GM12878 (cell line): Measurements from ENCODE around the gene VCY1B. TPM values are rescaled to one million over a fixed set of nuclear protein-coding genes. Genes with fewer than 3 reads are reported as not detected.
"Not testable (repeated sequence)": the region's sequence is repeated elsewhere in the genome, so short reads cannot be mapped to it uniquely, and the experiment has no call there.

Experiments
- ATAC-seq: fragments of 200-7000 bp; cut with Tn5 transposase; 3 replicates; pipeline ENCODE4 v1.9.1; 2020; ENCODE audit warnings: mild to moderate bottlenecking, moderate library complexity
- Bru-seq: library from RNA; stranded (reverse); fragments of 400-500 nt; gene quantifications from one replicate; lab custom pipeline; 2021; lab: Mats Ljungman, UMichigan
- BruChase-seq, 2 experiments: library from RNA; stranded (reverse); fragments of 400-500 nt; gene quantifications; one replicate each; lab custom pipeline; 2021; lab: Mats Ljungman, UMichigan
- BruUV-seq: library from RNA; stranded (reverse); fragments of 400-500 nt; replicated peaks from 2 replicates; lab custom pipeline; 2021; lab: Mats Ljungman, UMichigan
- CTCF ChIA-PET: fragments of 300-600 bp; sonication (Branson Sonifier 250); formaldehyde crosslinking; extraction: SDS; loops from one replicate; lab custom pipeline; 2021; ENCODE audit warnings: inconsistent platforms; lab: Yijun Ruan, JAX
- POLR2A ChIA-PET: fragments of 350-600 bp; formaldehyde crosslinking; extraction: SDS; loops from one replicate; lab custom pipeline; 2021; ENCODE audit warnings: inconsistent platforms; lab: Charles Lee
- RAD21 ChIA-PET: fragments of 300-600 bp; sonication (Branson Sonifier 250); formaldehyde crosslinking; loops from one replicate; lab custom pipeline; 2023; ENCODE audit warnings: antibody characterized with exemption; ENCODE audit not compliant: unreplicated experiment; lab: Charles Lee
- SMC1A ChIA-PET: fragments of 300-600 bp; sonication (Branson Sonifier 250); formaldehyde crosslinking; loops from one replicate; lab custom pipeline; 2023; ENCODE audit not compliant: unreplicated experiment, uncharacterized antibody; lab: Charles Lee
- DNase-seq: peaks from one replicate; pipeline ENCODE4 v3.0.0-alpha.2; 2011; ENCODE audit warnings: low read depth, low spot score
- FAIRE-seq: peaks from 3 replicates; lab custom pipeline; 2011; peaks lifted over from hg19 to GRCh38; lab: Jason Lieb, UNC
- H2AFZ ChIP-seq: 2 replicates; pipeline ENCODE4 v1.6.0; 2011; ENCODE audit warnings: low read depth, low read length, control low read depth; ENCODE audit not compliant: control insufficient read depth
- H3K27ac ChIP-seq: 2 replicates; pipeline ENCODE4 v1.5.1; 2011; ENCODE audit warnings: control low read depth; ENCODE audit not compliant: control insufficient read depth, insufficient read depth
- H3K27me3 ChIP-seq, 2 experiments: replicated peaks in 1 of 2; 2 replicates each; pipeline versions ENCODE4 v1.6.0 to v1.6.1; 2011; ENCODE audit warnings: low read length in 1 of 2; ENCODE audit not compliant: control insufficient read depth in 2 of 2, insufficient read depth in 2 of 2
- H3K36me3 ChIP-seq, 2 experiments: 2 replicates each; pipeline ENCODE4 v1.5.1; 2011; ENCODE audit warnings: low read length in 1 of 2; ENCODE audit not compliant: control insufficient read depth in 2 of 2, insufficient read depth in 2 of 2
- H3K4me1 ChIP-seq: 2 replicates; pipeline ENCODE4 v1.6.1; 2011; ENCODE audit warnings: mild to moderate bottlenecking, low read length, moderate library complexity, mixed read lengths; ENCODE audit not compliant: control insufficient read depth, insufficient read depth
- H3K4me2 ChIP-seq: 2 replicates; pipeline ENCODE4 v1.6.0; 2011; ENCODE audit warnings: control low read depth; ENCODE audit not compliant: control insufficient read depth, insufficient read depth
- H3K4me3 ChIP-seq: fragments of 200-600 bp; sonication (generic); 2 replicates; pipeline ENCODE4 v1.5.1; 2016
- H3K79me2 ChIP-seq: 2 replicates; pipeline ENCODE4 v1.6.0; 2011; ENCODE audit warnings: low read length; ENCODE audit not compliant: control insufficient read depth, insufficient read depth
- H3K9ac ChIP-seq: 2 replicates; pipeline ENCODE4 v1.8.0; 2011; ENCODE audit warnings: low read length, control low read depth, mixed read lengths; ENCODE audit not compliant: control insufficient read depth, insufficient read depth
- H3K9me3 ChIP-seq: replicated peaks from 3 replicates; pipeline ENCODE4 v1.5.1; 2011; ENCODE audit warnings: mild to moderate bottlenecking, low read length; ENCODE audit not compliant: control insufficient read depth, insufficient read depth
- H4K20me1 ChIP-seq: 2 replicates; pipeline ENCODE4 v1.6.0; 2011; ENCODE audit not compliant: control insufficient read depth, insufficient read depth
- WGBS: methylation state at CpG from one replicate; pipeline ENCODE4 v1.1.6; 2016; ENCODE audit warnings: low lambda C conversion rate; ENCODE audit not compliant: insufficient replicate concordance, insufficient coverage; ENCODE audit errors: missing lambda C conversion rate; 5-methylcytosine and 5-hydroxymethylcytosine counted together
- in situ Hi-C: fragments of 300-500 bp; cut with MboI; formaldehyde crosslinking; loops from 9 replicates; pipeline ENCODE4 v1.14.3; 2018; ENCODE audit warnings: mixed read lengths
- intact Hi-C: fragments of 100-400 bp; cut with micrococcal nuclease; formaldehyde crosslinking; loops from one replicate; pipeline ENCODE4 v1.14.2; 2022; ENCODE audit not compliant: unreplicated experiment
- long read RNA-seq, 2 experiments: library from polyadenylated mRNA; unstranded; transcript quantifications; one replicate each; pipeline ENCODE4 v2.0.0, GENCODE V29; 2019 to 2020
- polyA minus RNA-seq, 3 experiments: library from RNA; depleted of rRNA, polyadenylated mRNA; stranded (reverse); fragments of >200 nt; gene quantifications; 2 replicates each; pipeline ENCODE4 v1.2.3, GENCODE V29; 2011
- polyA plus RNA-seq, 11 experiments: library from polyadenylated mRNA; depleted of rRNA in 4 of 11; unstranded in 6 of 11; stranded (reverse) in 5 of 11; fragments of >200 nt; fragmentation: Nextera tagmentation in 4 of 11; fragmentation: Illumina TruSeq in 1 of 11; extraction: Ambion mirVana in 4 of 11; extraction: Trizol in 1 of 11; gene quantifications; 1 replicate in 1 of 11; 2 replicates in 10 of 11; pipeline versions ENCODE4 v1.2.1 to v1.2.3, GENCODE V29; 2011 to 2016; ENCODE audit warnings: inconsistent platforms in 2 of 11, missing spikeins in 2 of 11, low read depth in 1 of 11
- total RNA-seq, 4 experiments: library from RNA; depleted of rRNA in 3 of 4; stranded (reverse); fragments of >200 nt in 3 of 4; fragmentation: Illumina TruSeq in 1 of 4; extraction: Trizol in 1 of 4; gene quantifications; 2 replicates each; pipeline versions ENCODE4 v1.2.1 to v1.2.3, GENCODE V29; 2013 to 2021

Gene VCY1B
- total RNA-seq (2013; cell fraction: nucleolus; rRNA removed): not detected in 2 replicates
- total RNA-seq (2014; rRNA removed) (not detected in 2 replicates), total RNA-seq (2014; rRNA removed; fragmentation: Illumina TruSeq; extraction: Trizol) (not detected in 2 replicates), total RNA-seq (2021) (not detected in 2 replicates), polyA plus RNA-seq (2011; rRNA removed) (not detected in 2 replicates), polyA plus RNA-seq (2014; fragmentation: Illumina TruSeq; extraction: Trizol) (not detected in 2 replicates), polyA plus RNA-seq (2014; fragmentation: Nextera tagmentation; extraction: Ambion mirVana) (not detected), polyA plus RNA-seq (2014; rRNA removed) (not detected in 2 replicates), polyA plus RNA-seq (2016; fragmentation: Nextera tagmentation; extraction: Ambion mirVana) (not detected), polyA minus RNA-seq (2011; rRNA and poly(A)+ RNA removed) (not detected in 2 replicates), Bru-seq, nascent RNA (not detected), BruChase-seq, experiment 1, labeled RNA remaining after a 6-hour chase (not detected), BruChase-seq, experiment 2, labeled RNA remaining after a 2-hour chase (not detected)
- polyA plus RNA-seq (2011; ENCODE audit: low read depth): not detected
- polyA plus RNA-seq (2011; cell fraction: cytosol; rRNA removed): not detected in 2 replicates
- polyA plus RNA-seq (2011; cell fraction: nucleus; rRNA removed): not detected in 2 replicates
- polyA plus RNA-seq (2012): not detected in 2 replicates
- not detected in 2 replicates for polyA minus RNA-seq (2011; cell fraction: cytosol; rRNA and poly(A)+ RNA removed)
- not detected in 2 replicates for polyA minus RNA-seq (2011; cell fraction: nucleus; rRNA and poly(A)+ RNA removed)
- long read RNA-seq, experiment 1: 0 reads
- long read RNA-seq, experiment 2: 0 reads

- H3K4me3 ChIP-seq, intact Hi-C loops, in situ Hi-C loops, BruUV-seq, POLR2A ChIA-PET, H3K9ac ChIP-seq, CTCF ChIA-PET, H3K4me2 ChIP-seq, ATAC-seq, H3K27ac ChIP-seq, H3K36me3 ChIP-seq, H3K9me3 ChIP-seq, H3K4me1 ChIP-seq, FAIRE-seq, H3K79me2 ChIP-seq, SMC1A ChIA-PET, H2AFZ ChIP-seq, RAD21 ChIA-PET, H3K27me3 ChIP-seq, H4K20me1 ChIP-seq, DNase-seq: not testable (repeated sequence)
- WGBS: no CpG with 5 or more reads among the region's 19 CpGs
Measured at GRCh38 chrY:14055927-14056326, at the start of gene VCY1B. Gene VCY1B, plus strand, starts transcription at chrY:14056227. Its CDS starts 63 bp downstream, at chrY:14056290.

GRCh38 chrY:14011916-14012315, 44.1 kb upstream of the VCY1B start:
- H3K27ac ChIP-seq, H4K20me1 ChIP-seq, ATAC-seq, H3K4me2 ChIP-seq, SMC1A ChIA-PET, H2AFZ ChIP-seq, CTCF ChIA-PET, H3K9me3 ChIP-seq, BruUV-seq, H3K27me3 ChIP-seq, in situ Hi-C loops, FAIRE-seq, H3K9ac ChIP-seq, POLR2A ChIA-PET, H3K79me2 ChIP-seq, H3K36me3 ChIP-seq, H3K4me3 ChIP-seq, intact Hi-C loops, RAD21 ChIA-PET, DNase-seq, H3K4me1 ChIP-seq: not testable (repeated sequence)
- WGBS: no CpG with 5 or more reads among the region's 2 CpGs

GRCh38 chrY:14030395-14030794, 25.6 kb upstream of the VCY1B start:
- RAD21 ChIA-PET, H3K9me3 ChIP-seq, H2AFZ ChIP-seq, in situ Hi-C loops, H3K27ac ChIP-seq, DNase-seq, SMC1A ChIA-PET, H3K36me3 ChIP-seq, H3K27me3 ChIP-seq, H4K20me1 ChIP-seq, FAIRE-seq, ATAC-seq, CTCF ChIA-PET, H3K4me1 ChIP-seq, H3K79me2 ChIP-seq, POLR2A ChIA-PET, BruUV-seq, H3K4me2 ChIP-seq, H3K4me3 ChIP-seq, H3K9ac ChIP-seq, intact Hi-C loops: not testable (repeated sequence)
- WGBS: no CpG with 5 or more reads among the region's 2 CpGs
